Measurements from ENCODE around the gene AKAP13. TPM values are rescaled to one million over a fixed set of nuclear protein-coding genes. Genes with fewer than 3 reads are reported as not detected.

The AKAP13 gene
- total RNA-seq, 1 experiment from 2014 or later: 49.6 TPM

DNA sequence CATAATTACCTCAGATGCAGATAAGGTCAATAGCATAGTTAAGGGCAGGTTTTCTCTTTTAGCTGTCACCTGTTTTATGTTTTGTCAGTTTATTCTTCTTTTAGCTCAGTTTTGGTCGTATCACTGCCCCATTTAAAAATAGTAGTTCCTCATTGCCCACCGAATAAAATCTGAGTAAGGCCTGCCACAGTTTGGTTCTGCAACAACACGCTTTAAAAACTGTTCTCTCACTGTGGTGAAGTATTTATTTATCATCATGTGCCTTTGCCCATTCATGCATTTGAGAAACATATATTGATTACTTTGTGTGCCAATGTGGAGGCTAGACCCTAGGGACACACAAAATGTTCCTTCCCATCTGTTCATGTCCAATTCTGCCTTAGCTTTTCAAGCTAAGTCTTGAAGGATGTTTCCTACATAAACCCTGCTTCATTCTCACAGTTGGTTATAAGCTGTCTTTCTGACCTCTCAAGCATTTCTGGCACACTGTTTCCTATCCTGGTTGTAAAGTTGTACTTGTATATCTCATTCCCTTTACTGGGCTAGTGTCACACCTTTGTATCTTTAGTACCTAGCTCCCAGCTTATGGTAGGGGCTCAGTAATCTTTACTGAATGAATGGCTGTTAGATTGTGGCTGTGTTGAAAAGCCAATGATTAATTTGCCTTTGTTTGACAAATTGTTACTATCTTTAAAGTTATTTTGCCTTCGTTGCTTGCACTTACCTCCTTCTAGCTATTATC lies 23.9 kb downstream of the AKAP13 start:
- no peak for DNase-seq
- no peaks in the 10 kb centered on the region for H3K36me3 ChIP-seq (ENCODE audit: control insufficient read depth, insufficient read depth, low read length)
- no peaks in the 10 kb centered on the region for H3K9me3 ChIP-seq
- POLR2A ChIA-PET: interaction anchor here (1.8 kb wide), 1 partner anchor 24 kb away, joined by 10 read pairs; the partner anchor contains the start of gene AKAP13
- BruUV-seq (replicated peaks): no TSS peak
- H3K9me3 Mint-ChIP-seq (ENCODE audit: unreplicated experiment): no peaks in the 10 kb centered on the region
- peaks cover 17% of the 10 kb centered on the region for H3K4me1 ChIP-seq
- peak overlapping the region; percentile 42 for H3K27ac Mint-ChIP-seq (ENCODE audit: unreplicated experiment)
- no peak overlapping the region for H3K4me3 Mint-ChIP-seq (ENCODE audit: unreplicated experiment)
- H3K4me1 Mint-ChIP-seq (ENCODE audit: low read depth, unreplicated experiment): peaks cover 24% of the 10 kb centered on the region
- no peak for TF ChIP-seq CTCF (IDR thresholded peaks at IDR 0.05; ENCODE audit: insufficient read depth in 1 of 2, low read depth in 1 of 2, low read length in 1 of 2, severe bottlenecking in 1 of 2, unreplicated experiment in 1 of 2)
- no peak overlapping the region for H3K4me3 ChIP-seq (ENCODE audit: low read depth, low read length)
- intact Hi-C loops (cut with micrococcal nuclease; ENCODE audit: unreplicated experiment): no loop called here
- H3K36me3 Mint-ChIP-seq (ENCODE audit: insufficient read depth, unreplicated experiment): no peaks in the 10 kb centered on the region
- CTCF ChIA-PET: interaction anchor here (0.6 to 0.9 kb wide), 3 partner anchors 8 to 39 kb away, joined by 3 read pairs; no protein-coding TSS in a partner anchor
- H3K27me3 ChIP-seq (replicated peaks; ENCODE audit: control insufficient read depth, insufficient read depth, low read length): no peaks in the 10 kb centered on the region
- no peaks in the 10 kb centered on the region for H3K27me3 Mint-ChIP-seq (ENCODE audit: insufficient read depth, unreplicated experiment)

DNA sequence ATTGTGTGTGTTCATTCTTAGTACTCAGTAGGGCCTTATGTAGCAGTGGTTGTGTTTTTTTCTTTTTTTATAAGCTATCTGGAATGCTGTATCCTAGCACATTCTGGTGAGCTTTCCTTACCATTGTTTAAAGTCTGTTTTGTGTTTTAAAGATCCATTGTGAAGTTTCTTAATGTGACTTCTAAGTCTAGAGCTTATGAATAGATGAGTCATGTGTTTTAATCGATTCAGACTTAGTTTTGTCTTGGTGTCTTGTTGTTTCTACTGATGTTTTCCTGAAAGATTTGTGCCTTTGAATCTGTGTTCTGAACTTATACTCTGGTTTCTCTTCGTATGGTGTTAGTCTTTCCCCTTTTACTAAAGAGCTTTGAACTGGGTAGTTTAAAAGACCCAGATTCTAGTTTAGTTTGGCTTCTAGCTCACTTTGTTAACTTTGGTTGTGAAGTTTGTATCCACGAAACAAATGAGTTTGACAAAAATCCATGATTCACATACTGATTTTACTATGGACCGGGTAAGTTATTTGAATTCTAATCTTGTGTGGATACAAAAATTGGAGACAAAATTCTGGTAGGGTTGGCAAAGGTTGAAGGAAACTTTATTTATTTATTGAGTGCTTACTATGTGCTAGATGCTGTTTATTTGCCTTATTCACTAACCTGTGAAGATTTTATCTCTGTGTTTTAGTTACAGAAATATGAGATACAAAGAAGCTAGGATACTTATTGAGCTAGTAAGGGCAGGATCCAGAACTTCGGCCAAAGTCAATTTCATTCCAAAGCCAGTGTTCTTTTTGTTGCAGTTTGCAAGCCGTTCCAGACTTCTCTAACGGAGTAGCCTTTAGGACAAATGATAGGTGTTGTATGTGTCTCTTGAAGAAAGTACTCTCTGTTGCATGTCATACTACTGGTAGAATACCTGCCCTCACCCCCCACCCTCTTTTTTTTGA lies 24.8 kb downstream of the AKAP13 start:
- Histone ChIP-seq H3K27me3 (replicated peaks; ENCODE audit: control insufficient read depth, insufficient read depth, low read length) (no peaks in the 10 kb centered on the region), H3K9me3 (no peaks in the 10 kb centered on the region), H3K4me1 (peaks cover 17% of the 10 kb centered on the region), H3K4me3 (ENCODE audit: low read depth, low read length) (no peak overlapping the region), H3K36me3 (ENCODE audit: control insufficient read depth, insufficient read depth, low read length) (no peaks in the 10 kb centered on the region)
- Mint-ChIP-seq H3K27ac (ENCODE audit: unreplicated experiment) (peak overlapping the region; percentile 42), H3K9me3 (ENCODE audit: unreplicated experiment) (no peaks in the 10 kb centered on the region), H3K36me3 (ENCODE audit: insufficient read depth, unreplicated experiment) (no peaks in the 10 kb centered on the region), H3K27me3 (ENCODE audit: insufficient read depth, unreplicated experiment) (no peaks in the 10 kb centered on the region), H3K4me3 (ENCODE audit: unreplicated experiment) (no peak overlapping the region), H3K4me1 (ENCODE audit: low read depth, unreplicated experiment) (peaks cover 24% of the 10 kb centered on the region)
- BruUV-seq (replicated peaks): no TSS peak
- no peak for TF ChIP-seq CTCF (IDR thresholded peaks at IDR 0.05; ENCODE audit: insufficient read depth in 1 of 2, low read depth in 1 of 2, low read length in 1 of 2, severe bottlenecking in 1 of 2, unreplicated experiment in 1 of 2)
- ChIA-PET CTCF (interaction anchor here (0.9 kb wide), 1 partner anchor 39 kb away, joined by 3 read pairs; no protein-coding TSS in a partner anchor), POLR2A (interaction anchor here (0.5 to 1.8 kb wide), 2 partner anchors 12 to 25 kb away, joined by 3 to 10 read pairs; partner anchors contain the start of gene AKAP13)
- DNase-seq: no peak
- intact Hi-C loops (cut with micrococcal nuclease; ENCODE audit: unreplicated experiment): no loop called here

DNA sequence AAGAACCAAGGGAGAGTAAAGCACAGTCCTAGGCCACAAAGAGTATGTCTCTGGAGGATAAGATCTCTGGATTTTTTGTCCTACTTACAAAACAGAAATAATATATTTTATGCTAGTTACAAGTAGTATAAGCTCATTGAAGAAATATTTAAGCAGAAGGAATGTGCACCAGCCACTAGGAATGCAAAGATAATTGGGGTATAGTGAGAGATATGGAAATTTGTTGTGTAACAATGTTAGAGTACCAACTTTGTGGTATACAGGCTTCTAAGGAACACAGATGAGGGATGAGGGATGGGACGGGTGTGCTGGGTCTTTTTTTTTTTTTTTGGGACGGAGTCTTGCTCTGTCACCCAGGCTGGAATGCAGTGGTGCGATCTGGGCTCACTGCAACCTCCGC lies 26.5 kb downstream of the AKAP13 start:
- Mint-ChIP-seq H3K27ac (ENCODE audit: unreplicated experiment) (no peak overlapping the region), H3K36me3 (ENCODE audit: insufficient read depth, unreplicated experiment) (no peaks in the 10 kb centered on the region), H3K9me3 (ENCODE audit: unreplicated experiment) (no peaks in the 10 kb centered on the region), H3K4me3 (ENCODE audit: unreplicated experiment) (no peak overlapping the region), H3K27me3 (ENCODE audit: insufficient read depth, unreplicated experiment) (no peaks in the 10 kb centered on the region), H3K4me1 (ENCODE audit: low read depth, unreplicated experiment) (peaks cover 24% of the 10 kb centered on the region)
- ChIA-PET CTCF (no interaction called here), POLR2A (interaction anchor here (0.6 kb wide), 1 partner anchor 23 kb away, joined by 6 read pairs; no protein-coding TSS in a partner anchor)
- Histone ChIP-seq H3K27me3 (replicated peaks; ENCODE audit: control insufficient read depth, insufficient read depth, low read length) (no peaks in the 10 kb centered on the region), H3K36me3 (ENCODE audit: control insufficient read depth, insufficient read depth, low read length) (no peaks in the 10 kb centered on the region), H3K4me3 (ENCODE audit: low read depth, low read length) (no peak overlapping the region), H3K9me3 (no peaks in the 10 kb centered on the region), H3K4me1 (peaks cover 20% of the 10 kb centered on the region)
- no TSS peak for BruUV-seq (replicated peaks)
- DNase-seq: no peak
- no peak for TF ChIP-seq CTCF (IDR thresholded peaks at IDR 0.05; ENCODE audit: insufficient read depth in 1 of 2, low read depth in 1 of 2, low read length in 1 of 2, severe bottlenecking in 1 of 2, unreplicated experiment in 1 of 2)
- intact Hi-C loops (cut with micrococcal nuclease; ENCODE audit: unreplicated experiment): no loop called here
